Aorta (tissue), 5 donors: ENCODE measurements around the gene AVPR2. TPM values are rescaled to one million over a fixed set of nuclear protein-coding genes. Genes with fewer than 3 reads are reported as not detected.
A peak's percentile ranks its signal among the peaks of the same experiment; 100 is the strongest.

ENCODE experiments used
- ATAC-seq: fragments of 200-7000 bp; cut with Tn5 transposase; one replicate; pipeline ENCODE4 v1.9.1; 2022; ENCODE audit warnings: moderate library complexity; ENCODE audit not compliant: low FRiP score
- DNase-seq, 2 donors: peaks; one replicate each; pipeline ENCODE4 v3.0.0-alpha.2; 2020
- H3K27ac ChIP-seq, 2 donors: one replicate each; pipeline ENCODE4 v1.5.1; 2013; ENCODE audit warnings: low read length in 2 of 2, mild to moderate bottlenecking in 2 of 2, moderate library complexity in 2 of 2, control low read depth in 1 of 2, inconsistent platforms in 1 of 2, low read depth in 1 of 2
- H3K27me3 ChIP-seq, 2 donors: one replicate each; pipeline ENCODE4 v1.6.1; 2013; ENCODE audit warnings: control low read depth in 1 of 2, low read length in 1 of 2, mild to moderate bottlenecking in 1 of 2, moderate library complexity in 1 of 2; ENCODE audit not compliant: insufficient read depth in 2 of 2, control insufficient read depth in 1 of 2
- H3K36me3 ChIP-seq, 2 donors: one replicate each; pipeline ENCODE4 v1.6.1; 2013; ENCODE audit warnings: control low read depth in 1 of 2, low read length in 1 of 2, mild to moderate bottlenecking in 1 of 2; ENCODE audit not compliant: insufficient read depth in 2 of 2, control insufficient read depth in 1 of 2
- H3K4me1 ChIP-seq, 2 donors: one replicate each; pipeline ENCODE4 v1.6.1; 2013; ENCODE audit warnings: low read length in 2 of 2, control low read depth in 1 of 2, mild to moderate bottlenecking in 1 of 2, moderate library complexity in 1 of 2; ENCODE audit not compliant: insufficient read depth in 2 of 2, control insufficient read depth in 1 of 2
- H3K4me3 ChIP-seq, 2 donors: one replicate each; pipeline ENCODE4 v1.5.1; 2013; ENCODE audit warnings: low read length in 2 of 2, control low read depth in 1 of 2, mild to moderate bottlenecking in 1 of 2
- H3K9me3 ChIP-seq: one replicate; pipeline ENCODE4 v1.6.1; 2013; ENCODE audit warnings: mild to moderate bottlenecking, low read length; ENCODE audit not compliant: control insufficient read depth
- WGBS, 2 donors: extraction: QIAGEN DNeasy Blood & Tissue Kit; methylation state at CpG; one replicate each; pipeline ENCODE4 v1.1.7; 2013; 5-methylcytosine and 5-hydroxymethylcytosine counted together
- intact Hi-C, 2 donors: fragments of 100-400 bp; cut with DNase I; formaldehyde crosslinking; loops; one replicate each; pipeline versions ENCODE4 v1.14.2 to v1.15.0; 2022
- polyA plus RNA-seq, 2 donors: library from polyadenylated mRNA; stranded (reverse); fragments of 200-250 nt; gene quantifications; one replicate each; pipeline ENCODE4 v1.2.3, GENCODE V29; 2013
- total RNA-seq, 2 donors: library from RNA; stranded (reverse); fragmentation: NEBNext Ultra II Directional; extraction: Animal tissue kit (Norgen Biotek cat#: 25700); gene quantifications; one replicate each; pipeline ENCODE4 v1.2.1, GENCODE V29; 2021
- donor health status: healthy with polysubstance abuse.
- donor health status: Bipolar disorder and iron deficiency.
- donor health status: DM: no; HTN: no; CAD: no.
- donor health status: DM: no; HTN: no; CAD: no.
- donor health status: DM: yes; HTN: yes; CAD: no.

AVPR2 gene
- total and polyA plus RNA-seq, 4 donors, result 0.23 to 4.6 (median 3.0) TPM; not detected in 1

- H3K27ac ChIP-seq, result no peak overlapping the region
- H3K4me1 ChIP-seq, result no peaks in the 10 kb centered on the region
- DNase-seq (peak in 1 of 2 donors; percentile 57), ATAC-seq (no peak)
- 86 to 90% methylated on average over 30 to 31 of the region's 31 CpGs for WGBS, 2 donors
- no peaks in the 10 kb centered on the region for H3K27me3 ChIP-seq
- intact Hi-C loops, result no loop called here
- H3K4me3 ChIP-seq, result no peak overlapping the region
- H3K9me3 ChIP-seq, result no peaks in the 10 kb centered on the region
- H3K36me3 ChIP-seq, result no peaks in the 10 kb centered on the region
Observed at GRCh38 chrX:153869473-153870287, 34.8 kb upstream of the AVPR2 start.

DNA sequence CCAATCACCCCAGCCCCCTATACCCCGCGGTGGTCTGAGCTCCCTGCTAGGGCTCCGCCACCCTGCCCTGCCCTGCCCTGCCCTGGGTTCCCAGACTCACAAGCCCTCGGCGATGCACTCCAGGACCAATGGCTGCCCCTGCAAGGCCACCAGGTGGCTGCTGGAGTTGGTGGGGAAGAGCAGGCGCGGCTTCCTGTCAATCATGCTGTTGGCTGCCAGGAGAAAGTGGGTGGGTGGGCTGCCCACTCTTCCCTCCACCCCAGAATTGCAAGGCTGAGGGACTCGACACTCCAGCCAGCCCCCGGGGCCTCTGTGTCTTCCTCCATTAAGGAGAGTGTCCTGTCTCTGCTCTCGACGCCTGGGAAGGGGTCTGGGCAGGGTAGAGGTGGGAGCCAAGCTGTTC, 34.2 kb upstream of the AVPR2 start:
- no peaks in the 10 kb centered on the region for H3K9me3 ChIP-seq
- H3K36me3 ChIP-seq, result no peaks in the 10 kb centered on the region
- DNase-seq, result peak in 1 of 2 donors; percentile 55
- H3K27me3 ChIP-seq, result no peaks in the 10 kb centered on the region
- intact Hi-C loops, result no loop called here
- WGBS, 2 donors, result 74 to 81% methylated on average over 8 to 11 of the region's 11 CpGs
- no peak for ATAC-seq
- H3K4me1 ChIP-seq, result no peaks in the 10 kb centered on the region
- H3K27ac ChIP-seq, result no peak overlapping the region
- H3K4me3 ChIP-seq, result no peak overlapping the region

DNA sequence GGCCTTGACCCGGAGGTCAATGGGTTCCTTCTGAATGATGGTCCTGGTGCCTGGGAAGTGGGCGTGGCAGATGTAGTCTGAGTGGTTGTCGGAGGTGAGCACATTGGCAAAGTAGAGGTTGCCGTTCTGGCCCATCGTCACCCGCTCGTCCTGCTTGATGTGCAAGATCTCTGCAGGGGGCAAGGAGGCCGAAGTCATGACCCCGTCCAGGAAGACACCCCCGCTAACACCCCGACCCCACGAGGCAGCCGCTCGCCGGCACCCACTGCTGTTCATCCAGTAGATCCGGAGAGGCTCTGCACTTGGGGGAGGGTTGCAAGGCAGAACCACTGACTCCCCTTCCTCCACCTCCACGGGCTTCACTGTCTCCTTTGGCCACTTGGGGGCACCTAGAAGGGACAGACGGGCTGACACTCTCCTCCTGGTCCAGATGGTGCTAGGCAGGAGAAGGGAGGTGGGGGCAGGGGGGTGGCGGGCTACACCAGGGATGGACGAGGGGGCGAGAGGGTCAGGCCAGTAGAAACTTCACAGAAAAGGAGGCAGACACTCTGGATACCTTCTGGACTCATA, 33.6 kb upstream of the AVPR2 start:
- intact Hi-C loops, result no loop called here
- no peaks in the 10 kb centered on the region for H3K9me3 ChIP-seq
- 38 to 54% methylated on average over 20 to 21 of the region's 21 CpGs for WGBS, 2 donors
- DNase-seq (peak in 1 of 2 donors; percentile 65), ATAC-seq (no peak)
- no peaks in the 10 kb centered on the region for H3K36me3 ChIP-seq
- H3K27me3 ChIP-seq, result no peaks in the 10 kb centered on the region
- H3K4me1 ChIP-seq, result no peaks in the 10 kb centered on the region
- no peak overlapping the region for H3K27ac ChIP-seq
- no peak overlapping the region for H3K4me3 ChIP-seq

- intact Hi-C loops, result no loop called here
- DNase-seq (no peak), ATAC-seq (no peak)
- WGBS, 2 donors, result 5 to 27% methylated on average over 6 of the region's 6 CpGs
- Histone ChIP-seq H3K4me3 (no peak overlapping the region), H3K9me3 (no peaks in the 10 kb centered on the region), H3K27ac (no peak overlapping the region), H3K36me3 (no peaks in the 10 kb centered on the region), H3K4me1 (no peaks in the 10 kb centered on the region), H3K27me3 (peaks cover 0 to 2% of the 10 kb centered on the region in 2 donors)
Observed at GRCh38 chrX:153871451-153871850, 33.0 kb upstream of the AVPR2 start.

DNA sequence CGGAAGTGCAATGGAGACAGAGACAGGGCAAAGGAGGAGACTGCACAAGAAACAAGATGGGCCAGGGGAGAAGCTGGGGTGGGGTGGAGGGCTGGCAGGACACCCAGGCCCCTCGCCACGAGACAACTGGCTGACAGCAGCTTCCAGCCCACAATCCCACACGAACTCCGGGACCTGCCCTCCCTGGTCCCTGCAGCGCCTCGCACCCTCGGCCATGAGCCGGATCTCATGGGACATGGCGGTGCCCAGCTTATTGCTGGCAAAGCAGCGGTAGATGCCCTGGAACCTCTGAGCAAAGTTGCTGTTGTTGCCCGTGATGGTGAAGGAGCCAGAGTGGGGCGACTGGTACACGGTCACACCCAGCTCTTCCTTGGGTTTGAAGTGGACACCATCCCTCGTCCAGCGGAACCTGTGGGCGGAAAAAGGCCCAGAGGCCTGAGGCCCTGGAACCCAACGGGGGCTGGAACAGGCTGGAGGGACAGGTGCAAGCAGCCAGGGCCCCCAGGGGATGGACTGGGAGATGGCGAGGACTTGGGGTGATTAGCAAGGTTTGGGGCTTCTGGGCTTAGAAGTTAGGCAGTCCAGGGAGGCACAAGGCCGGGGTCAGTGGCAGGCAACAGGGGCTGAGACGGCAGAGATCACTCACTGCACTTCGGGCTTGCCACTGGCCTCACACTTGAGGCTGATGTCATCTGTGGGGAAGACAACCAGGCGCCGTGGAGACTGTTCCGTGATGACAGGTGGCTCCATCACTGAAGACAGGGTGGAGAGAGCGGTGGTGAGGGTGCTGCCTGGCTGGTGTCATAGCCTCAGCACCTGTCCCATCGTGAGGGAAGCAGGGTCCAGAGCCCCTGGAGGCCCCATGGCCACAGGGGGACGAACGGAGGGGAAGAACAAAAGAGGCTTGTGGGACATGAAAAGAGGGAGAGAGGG, 32.3 kb upstream of the AVPR2 start:
- peaks cover 0 to 2% of the 10 kb centered on the region in 2 donors for H3K27me3 ChIP-seq
- H3K27ac ChIP-seq, result no peak overlapping the region
- DNase-seq, result no peak
- no peaks in the 10 kb centered on the region for H3K4me1 ChIP-seq
- no peaks in the 10 kb centered on the region for H3K36me3 ChIP-seq
- no peak for ATAC-seq
- H3K4me3 ChIP-seq, result no peak overlapping the region
- H3K9me3 ChIP-seq, result no peaks in the 10 kb centered on the region
- 67 to 69% methylated on average over 29 of the region's 29 CpGs for WGBS, 2 donors
- intact Hi-C loops, result no loop called here

- ATAC-seq, result no peak
- peaks cover 0 to 2% of the 10 kb centered on the region in 2 donors for H3K27me3 ChIP-seq
- H3K9me3 ChIP-seq, result no peaks in the 10 kb centered on the region
- DNase-seq, result no peak
- 27 to 38% methylated on average over 7 of the region's 7 CpGs for WGBS, 2 donors
- no peaks in the 10 kb centered on the region for H3K4me1 ChIP-seq
- no peak overlapping the region for H3K4me3 ChIP-seq
- intact Hi-C loops, result no loop called here
- no peaks in the 10 kb centered on the region for H3K36me3 ChIP-seq
- no peak overlapping the region for H3K27ac ChIP-seq
Observed at GRCh38 chrX:153873282-153874084, 31.0 kb upstream of the AVPR2 start.

GRCh38 chrX:153874085-153874365, 30.4 kb upstream of the AVPR2 start:
- Histone ChIP-seq H3K27me3 (peaks cover 0 to 2% of the 10 kb centered on the region in 2 donors), H3K4me3 (no peak overlapping the region), H3K9me3 (no peaks in the 10 kb centered on the region), H3K36me3 (no peaks in the 10 kb centered on the region), H3K4me1 (no peaks in the 10 kb centered on the region), H3K27ac (no peak overlapping the region)
- intact Hi-C loops, result no loop called here
- DNase-seq (no peak), ATAC-seq (no peak)
- WGBS, 2 donors, result 40 to 54% methylated on average over 3 of the region's 3 CpGs

GRCh38 chrX:153874366-153875125, 29.9 kb upstream of the AVPR2 start:
- 77 to 79% methylated on average over 13 of the region's 13 CpGs for WGBS, 2 donors
- Histone ChIP-seq H3K36me3 (no peaks in the 10 kb centered on the region), H3K4me1 (no peaks in the 10 kb centered on the region), H3K9me3 (no peaks in the 10 kb centered on the region), H3K27ac (no peak overlapping the region), H3K27me3 (peaks cover 0 to 2% of the 10 kb centered on the region in 2 donors), H3K4me3 (no peak overlapping the region)
- intact Hi-C loops, result no loop called here
- no peak for ATAC-seq
- no peak for DNase-seq
